MM.1S (cell line): ENCODE data around the gene PHF24.
A peak's percentile ranks its signal among the peaks of the same experiment; 100 is the strongest.

ENCODE experiments used
- DNase-seq: peaks from one replicate; pipeline ENCODE4 v3.0.0-alpha.2; 2015
- H2AFZ ChIP-seq: fragments of 300-600 bp; sonication (generic); 2 replicates; pipeline ENCODE4 v1.6.0; 2016; ENCODE audit warnings: antibody characterized with exemption, low read length
- H3F3A ChIP-seq: fragments of 300-600 bp; sonication (generic); 2 replicates; pipeline ENCODE4 v1.6.1; 2016; ENCODE audit warnings: mild to moderate bottlenecking, antibody characterized with exemption, low read length, moderate library complexity, mixed read lengths; ENCODE audit not compliant: insufficient read depth
- H3K27ac ChIP-seq: fragments of 300-600 bp; sonication (generic); 2 replicates; pipeline ENCODE4 v1.5.1; 2016; ENCODE audit warnings: mild to moderate bottlenecking, low read length
- H3K27me3 ChIP-seq: fragments of 300-600 bp; sonication (generic); replicated peaks from 2 replicates; pipeline ENCODE4 v1.6.0; 2016; ENCODE audit warnings: low read length; ENCODE audit not compliant: insufficient read depth
- H3K36me3 ChIP-seq: fragments of 300-600 bp; sonication (generic); replicated peaks from 2 replicates; pipeline ENCODE4 v1.6.1; 2016; ENCODE audit warnings: mild to moderate bottlenecking, low read length, mixed read lengths; ENCODE audit not compliant: insufficient read depth
- H3K4me1 ChIP-seq: fragments of 300-600 bp; sonication (generic); 2 replicates; pipeline ENCODE4 v1.6.1; 2016; ENCODE audit warnings: low read length, mixed read lengths
- H3K4me2 ChIP-seq: fragments of 300-600 bp; sonication (generic); 2 replicates; pipeline ENCODE4 v1.6.0; 2016; ENCODE audit warnings: low read depth, low read length
- H3K4me3 ChIP-seq: fragments of 300-600 bp; sonication (generic); 2 replicates; pipeline ENCODE4 v1.5.1; 2016; ENCODE audit warnings: low read length, mixed read lengths
- H3K79me2 ChIP-seq: fragments of 300-600 bp; sonication (generic); 2 replicates; pipeline ENCODE4 v1.6.1; 2016; ENCODE audit warnings: mixed run types, low read length, mixed read lengths
- H3K9ac ChIP-seq: fragments of 300-600 bp; sonication (generic); 2 replicates; pipeline ENCODE4 v1.6.1; 2016; ENCODE audit warnings: low read length, mixed read lengths
- H3K9me2 ChIP-seq: fragments of 300-600 bp; sonication (generic); replicated peaks from 2 replicates; pipeline ENCODE4 v1.6.1; 2016; ENCODE audit warnings: mild to moderate bottlenecking, low read length, mixed read lengths; ENCODE audit not compliant: insufficient read depth
- H3K9me3 ChIP-seq: fragments of 300-600 bp; sonication (generic); replicated peaks from 2 replicates; pipeline ENCODE4 v1.6.1; 2016; ENCODE audit warnings: mild to moderate bottlenecking, low read length, mixed read lengths; ENCODE audit not compliant: insufficient read depth
- H4K20me1 ChIP-seq: fragments of 300-600 bp; sonication (generic); 2 replicates; pipeline ENCODE4 v1.6.1; 2016; ENCODE audit warnings: mild to moderate bottlenecking, low read length, moderate library complexity, mixed read lengths; ENCODE audit not compliant: insufficient read depth
- CTCF ChIP-seq: fragments of 300-600 bp; sonication (generic); IDR thresholded peaks from 2 replicates; pipeline ENCODE4 v1.5.1; 2016; ENCODE audit warnings: antibody characterized with exemption, low read length, mixed read lengths
- EZH2 ChIP-seq: fragments of 300-600 bp; sonication (generic); optimal IDR thresholded peaks from 2 replicates; pipeline ENCODE3; 2017; ENCODE audit warnings: low read depth, mild to moderate bottlenecking, antibody characterized with exemption, low read length, mixed read lengths
- EZH2phosphoT487 ChIP-seq: fragments of 300-600 bp; sonication (generic); IDR thresholded peaks from 2 replicates; pipeline ENCODE4 v1.6.1; 2018; ENCODE audit warnings: antibody characterized with exemption, low read length

Gene PHF24

DNA sequence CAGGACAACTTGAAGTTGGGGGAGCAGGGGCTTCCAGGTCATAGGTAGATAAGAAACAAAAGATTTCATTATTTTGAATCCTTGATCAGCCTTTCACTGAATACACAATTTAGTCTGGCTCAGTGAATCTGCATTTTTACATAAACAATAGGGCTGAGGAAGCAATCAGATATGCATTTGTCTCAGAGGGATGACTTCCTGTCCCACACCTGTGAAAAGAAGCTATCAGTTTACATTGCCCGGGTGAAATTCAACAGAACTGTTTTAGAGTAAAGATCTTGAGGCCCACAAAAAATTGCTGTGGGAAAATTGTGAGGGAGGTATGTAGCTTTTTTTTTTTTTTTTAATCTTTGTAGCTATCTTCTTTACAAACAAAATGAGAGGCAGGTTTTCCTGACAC lies 69.8 kb downstream of the PHF24 start:
- Histone ChIP-seq H3K9me2 (no peaks in the 10 kb centered on the region), H3K79me2 (no peaks in the 10 kb centered on the region), H3K4me3 (no peak overlapping the region), H4K20me1 (no peaks in the 10 kb centered on the region), H3K9me3 (no peaks in the 10 kb centered on the region), H3K9ac (no peak overlapping the region), H3F3A (peaks cover 12% of the 10 kb centered on the region), H3K4me2 (no peak overlapping the region), H3K27me3 (no peaks in the 10 kb centered on the region), H2AFZ (no peak overlapping the region), H3K4me1 (peaks cover 36% of the 10 kb centered on the region), H3K27ac (peak overlapping the region; percentile 12; the same call in 1 of the 2 replicates), H3K36me3 (no peaks in the 10 kb centered on the region)
- TF ChIP-seq EZH2phosphoT487: no peak
- TF ChIP-seq CTCF: no peak
- TF ChIP-seq EZH2: no peak
- peak; percentile 49 for DNase-seq

- no peak for DNase-seq
- no peak for TF ChIP-seq EZH2
- Histone ChIP-seq H2AFZ (no peak overlapping the region), H3K27ac (peak overlapping the region; percentile 12; the same call in 1 of the 2 replicates), H3K79me2 (no peaks in the 10 kb centered on the region), H3K27me3 (no peaks in the 10 kb centered on the region), H3F3A (peaks cover 12% of the 10 kb centered on the region), H4K20me1 (no peaks in the 10 kb centered on the region), H3K4me3 (no peak overlapping the region), H3K9me3 (no peaks in the 10 kb centered on the region), H3K4me1 (peaks cover 36% of the 10 kb centered on the region), H3K4me2 (no peak overlapping the region), H3K36me3 (no peaks in the 10 kb centered on the region), H3K9ac (no peak overlapping the region), H3K9me2 (no peaks in the 10 kb centered on the region)
These were observed 70.3 kb downstream of the PHF24 start for GRCh38 chr9:35028341-35028740.

DNA sequence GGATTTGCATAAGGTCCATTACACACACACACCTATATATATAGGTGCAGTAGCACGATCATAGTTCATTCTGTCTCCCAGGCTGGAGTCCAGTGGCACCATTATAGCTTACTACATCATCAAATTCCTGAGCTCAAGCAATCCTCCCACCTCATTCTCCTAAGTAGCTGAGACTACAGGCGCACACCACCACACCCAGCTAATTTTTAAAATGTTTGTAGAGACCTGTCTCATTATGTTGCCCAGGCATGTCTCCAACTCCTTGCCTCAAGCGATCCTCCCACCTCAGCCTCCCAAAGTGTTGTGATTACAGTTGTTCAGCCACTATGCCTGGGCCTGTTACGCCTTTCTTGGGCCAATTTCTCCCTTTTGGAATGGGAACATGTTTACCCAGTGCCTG lies 71.2 kb downstream of the PHF24 start:
- no peak overlapping the region for H3K4me2 ChIP-seq
- H3K27me3 ChIP-seq: no peaks in the 10 kb centered on the region
- no peaks in the 10 kb centered on the region for H3K36me3 ChIP-seq
- no peaks in the 10 kb centered on the region for H3K79me2 ChIP-seq
- no peaks in the 10 kb centered on the region for H3K9me3 ChIP-seq
- H3K9ac ChIP-seq: no peak overlapping the region
- H4K20me1 ChIP-seq: no peaks in the 10 kb centered on the region
- TF ChIP-seq CTCF: no peak
- no peak for TF ChIP-seq EZH2
- no peak for TF ChIP-seq EZH2phosphoT487
- no peak overlapping the region for H2AFZ ChIP-seq
- no peaks in the 10 kb centered on the region for H3K9me2 ChIP-seq
- no peak overlapping the region for H3K4me3 ChIP-seq
- H3K27ac ChIP-seq: no peak overlapping the region
- H3F3A ChIP-seq: peaks cover 12% of the 10 kb centered on the region
- DNase-seq: no peak
- H3K4me1 ChIP-seq: peaks cover 30% of the 10 kb centered on the region

- Histone ChIP-seq H3K36me3 (no peaks in the 10 kb centered on the region), H3K27me3 (no peaks in the 10 kb centered on the region), H3F3A (peaks cover 12% of the 10 kb centered on the region), H2AFZ (no peak overlapping the region), H3K4me2 (no peak overlapping the region), H3K9ac (no peak overlapping the region), H3K4me3 (no peak overlapping the region), H4K20me1 (no peaks in the 10 kb centered on the region), H3K9me3 (no peaks in the 10 kb centered on the region), H3K9me2 (no peaks in the 10 kb centered on the region), H3K4me1 (peaks cover 30% of the 10 kb centered on the region), H3K79me2 (no peaks in the 10 kb centered on the region), H3K27ac (no peak overlapping the region)
- no peak for TF ChIP-seq EZH2phosphoT487
- no peak for TF ChIP-seq CTCF
- TF ChIP-seq EZH2: no peak
- no peak for DNase-seq
These were observed 71.8 kb downstream of the PHF24 start for GRCh38 chr9:35029852-35030251.
